IMR-90 (cell line): ENCODE results near the gene ACP6.

Source experiments
- CEBPB ChIP-seq: IDR thresholded peaks from 2 replicates; pipeline ENCODE4 v1.6.1; 2012; ENCODE audit warnings: low read depth, low read length, improper control_type of control experiment
- CTCF ChIP-seq: conservative IDR thresholded peaks from 2 replicates; pipeline ENCODE4 v1.5.1; 2012; ENCODE audit warnings: mild to moderate bottlenecking, low read depth, low read length, improper control_type of control experiment
- RCOR1 ChIP-seq: IDR thresholded peaks from 2 replicates; pipeline ENCODE4 v1.6.1; 2012; ENCODE audit warnings: mild to moderate bottlenecking, low read length, improper control_type of control experiment; ENCODE audit not compliant: insufficient replicate concordance
- SMC3 ChIP-seq: fragments of 150-350 bp; IDR thresholded peaks from 2 replicates; pipeline ENCODE4 v1.6.1; 2016; ENCODE audit warnings: low read depth, mild to moderate bottlenecking, antibody characterized with exemption, low read length, moderate library complexity

GRCh38 chr1:147599362-147600118 is 70.8 kb downstream of the ACP6 start:
- no peak for TF ChIP-seq CTCF
- TF ChIP-seq RCOR1, result no peak
- no peak for TF ChIP-seq CEBPB
- no peak for TF ChIP-seq SMC3
